ENCODE results near the gene TRIM65. TPM values are rescaled to one million over a fixed set of nuclear protein-coding genes. Genes with fewer than 3 reads are reported as not detected.

TRIM65 gene
- total RNA-seq, 1 experiment from 2014 or later = 49.4 TPM

- H3K36me3 ChIP-seq = peaks cover 29% of the 10 kb centered on the region
- no peaks in the 10 kb centered on the region for H3K27me3 ChIP-seq
- H3K9me3 ChIP-seq = no peaks in the 10 kb centered on the region
- no peak overlapping the region for H3K4me3 ChIP-seq
- DNase-seq = no peak
These were observed 45.6 kb downstream of the TRIM65 start for GRCh38 chr17:75850928-75851692.

DNA sequence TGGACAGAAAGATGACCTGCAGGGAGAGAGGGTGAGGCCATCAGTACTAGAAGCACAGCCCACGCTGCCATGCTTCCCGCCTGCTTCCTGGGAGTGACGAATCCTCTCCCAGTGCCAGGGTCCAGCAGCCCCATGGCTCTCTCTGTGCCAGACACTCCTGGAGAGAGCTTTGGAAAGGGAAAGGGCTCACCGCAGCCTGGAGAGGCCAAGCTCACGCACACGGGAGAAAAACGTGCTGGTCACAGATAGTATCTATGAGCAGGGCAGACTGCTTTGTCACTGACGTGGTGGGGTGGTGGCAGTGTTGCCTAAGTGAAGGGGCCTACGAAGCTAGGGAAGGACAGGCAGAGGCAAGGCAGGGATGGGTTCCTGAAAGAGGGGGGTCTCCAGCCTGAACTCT lies 47.0 kb downstream of the TRIM65 start:
- no peak overlapping the region for H3K4me3 ChIP-seq
- peaks cover 34% of the 10 kb centered on the region for H3K36me3 ChIP-seq
- DNase-seq = no peak
- H3K27me3 ChIP-seq = no peaks in the 10 kb centered on the region
- no peaks in the 10 kb centered on the region for H3K9me3 ChIP-seq

GRCh38 chr17:75849279-75849646 lies 47.5 kb downstream of the TRIM65 start:
- no peak for DNase-seq
- Histone ChIP-seq H3K27me3 (no peaks in the 10 kb centered on the region), H3K4me3 (no peak overlapping the region), H3K9me3 (no peaks in the 10 kb centered on the region), H3K36me3 (peaks cover 34% of the 10 kb centered on the region)

GRCh38 chr17:75848523-75849278 lies 48.0 kb downstream of the TRIM65 start:
- Histone ChIP-seq H3K4me3 (no peak overlapping the region), H3K27me3 (no peaks in the 10 kb centered on the region), H3K36me3 (peaks cover 34% of the 10 kb centered on the region), H3K9me3 (no peaks in the 10 kb centered on the region)
- DNase-seq = no peak

- no peaks in the 10 kb centered on the region for H3K27me3 ChIP-seq
- H3K36me3 ChIP-seq = peaks cover 34% of the 10 kb centered on the region
- no peak overlapping the region for H3K4me3 ChIP-seq
- no peak for DNase-seq
- H3K9me3 ChIP-seq = no peaks in the 10 kb centered on the region
These were observed 48.9 kb downstream of the TRIM65 start for GRCh38 chr17:75847614-75848522.

- Histone ChIP-seq H3K9me3 (no peaks in the 10 kb centered on the region), H3K27me3 (no peaks in the 10 kb centered on the region), H3K4me3 (no peak overlapping the region), H3K36me3 (peaks cover 34% of the 10 kb centered on the region)
- no peak for DNase-seq
These were observed 49.8 kb downstream of the TRIM65 start for GRCh38 chr17:75846692-75847613.

- peaks cover 30% of the 10 kb centered on the region for H3K36me3 ChIP-seq
- DNase-seq = no peak
- no peaks in the 10 kb centered on the region for H3K9me3 ChIP-seq
- no peaks in the 10 kb centered on the region for H3K27me3 ChIP-seq
- no peak overlapping the region for H3K4me3 ChIP-seq
These were observed 50.6 kb downstream of the TRIM65 start for GRCh38 chr17:75845933-75846691.

DNA sequence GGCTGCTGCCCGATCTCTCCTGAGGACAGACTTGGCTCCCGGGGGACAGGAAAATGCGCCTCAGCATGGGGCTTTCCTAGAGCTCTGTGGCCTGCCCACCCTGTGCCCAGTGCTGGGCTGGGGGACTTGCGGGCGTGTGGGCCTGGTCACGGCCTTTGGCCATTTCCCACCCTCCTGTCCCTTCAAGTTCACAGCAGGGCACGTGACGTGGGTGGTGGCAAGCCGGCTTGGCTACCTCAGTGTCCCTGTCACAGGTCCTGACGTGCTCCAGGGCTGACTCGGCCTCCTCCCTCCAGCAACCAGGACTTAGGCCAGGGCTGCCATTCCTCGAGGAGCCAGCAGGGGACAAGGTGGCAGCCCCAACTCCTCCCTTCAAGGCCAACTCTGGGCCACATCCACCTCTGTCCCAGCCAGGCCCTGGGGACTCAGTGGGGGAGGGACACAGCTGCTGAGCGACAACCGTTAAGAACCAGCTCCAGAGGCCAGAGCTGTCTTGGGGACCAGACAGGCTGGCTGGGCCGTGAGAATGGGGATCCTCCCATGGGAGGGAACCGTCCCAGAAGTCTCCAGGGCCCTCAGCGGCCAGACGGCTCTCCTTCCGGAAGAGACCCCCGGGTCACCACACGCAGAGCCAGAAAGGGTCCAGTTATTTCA lies 51.6 kb downstream of the TRIM65 start:
- Histone ChIP-seq H3K36me3 (peaks cover 21% of the 10 kb centered on the region), H3K9me3 (no peaks in the 10 kb centered on the region), H3K4me3 (no peak overlapping the region), H3K27me3 (no peaks in the 10 kb centered on the region)
- peak; percentile 61 for DNase-seq

- peaks cover 21% of the 10 kb centered on the region for H3K36me3 ChIP-seq
- no peak overlapping the region for H3K4me3 ChIP-seq
- no peaks in the 10 kb centered on the region for H3K9me3 ChIP-seq
- DNase-seq = no peak
- H3K27me3 ChIP-seq = no peaks in the 10 kb centered on the region
These were observed 52.2 kb downstream of the TRIM65 start for GRCh38 chr17:75844530-75845057.

- Histone ChIP-seq H3K36me3 (peaks cover 21% of the 10 kb centered on the region), H3K27me3 (no peaks in the 10 kb centered on the region), H3K4me3 (no peak within 1 kb of the TSS), H3K9me3 (no peaks in the 10 kb centered on the region)
- DNase-seq = no peak
These were observed 52.9 kb downstream of the TRIM65 start, which contains the start of gene UNC13D for GRCh38 chr17:75843577-75844529. TSS of gene UNC13D (minus strand) at chr17:75844404. CDS start at chr17:75844337, 67 bp downstream.

DNA sequence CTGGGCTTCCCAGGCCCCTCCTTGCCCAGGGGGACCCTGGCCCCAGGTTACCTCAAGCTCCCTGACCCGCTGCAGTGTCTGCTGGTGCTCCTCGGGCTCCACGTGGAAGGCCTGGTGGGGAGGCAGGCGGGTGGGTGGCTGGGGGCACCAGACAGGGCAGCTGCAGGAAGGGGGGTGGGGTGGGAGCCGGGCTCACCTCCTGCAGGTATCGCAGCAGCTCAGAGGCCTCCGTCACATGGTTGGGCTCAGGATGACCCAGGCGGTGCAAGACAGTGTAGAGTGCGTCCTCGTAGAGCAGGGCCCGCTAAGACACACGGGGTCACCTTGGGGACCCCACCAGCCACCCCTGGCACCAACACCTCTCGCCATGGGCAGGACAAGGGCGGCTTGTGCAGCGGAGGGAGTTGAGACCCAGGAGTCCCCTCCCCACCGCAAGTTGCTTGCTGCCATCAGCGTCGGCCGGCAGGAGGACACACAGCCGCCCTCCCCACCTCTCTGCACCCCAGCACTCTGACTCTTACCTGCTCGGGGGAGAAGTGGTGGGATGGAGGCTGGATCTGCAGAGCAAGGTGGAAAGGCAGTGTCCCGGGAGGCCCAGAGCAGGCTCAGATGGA lies 53.7 kb downstream of the TRIM65 start:
- no peaks in the 10 kb centered on the region for H3K9me3 ChIP-seq
- no peak overlapping the region for H3K4me3 ChIP-seq
- DNase-seq = no peak
- peaks cover 18% of the 10 kb centered on the region for H3K36me3 ChIP-seq
- no peaks in the 10 kb centered on the region for H3K27me3 ChIP-seq

DNA sequence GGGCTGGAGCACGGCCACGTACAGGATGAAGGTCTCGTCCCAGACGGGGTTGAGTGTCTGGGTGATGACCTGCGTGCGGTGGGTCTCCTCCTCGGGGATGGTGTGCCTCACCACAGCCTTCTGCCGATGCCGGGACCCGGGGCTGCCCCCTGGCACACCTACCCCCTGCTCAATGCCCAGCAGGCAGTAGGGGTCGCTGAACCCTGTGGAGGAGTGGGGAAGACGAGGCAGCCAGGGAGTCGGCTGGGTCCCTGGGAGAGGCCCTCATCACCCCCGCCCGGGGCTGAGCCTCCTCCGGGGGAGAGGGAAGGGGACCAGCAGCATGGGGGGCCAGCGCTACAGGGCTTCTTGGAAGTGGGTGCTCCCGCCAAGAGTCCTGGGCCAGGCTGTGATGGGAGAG lies 54.3 kb downstream of the TRIM65 start:
- peaks cover 12% of the 10 kb centered on the region for H3K36me3 ChIP-seq
- H3K27me3 ChIP-seq = no peaks in the 10 kb centered on the region
- H3K9me3 ChIP-seq = no peaks in the 10 kb centered on the region
- no peak overlapping the region for H3K4me3 ChIP-seq
- no peak for DNase-seq

GRCh38 chr17:75840799-75841164 lies 56.0 kb downstream of the TRIM65 start:
- DNase-seq = no peak
- H3K9me3 ChIP-seq = no peaks in the 10 kb centered on the region
- H3K4me3 ChIP-seq = no peak overlapping the region
- H3K36me3 ChIP-seq = 0 out of 2 replicates have a peak, but pooled peaks cover 1% of the 10 kb centered on the region
- H3K27me3 ChIP-seq = no peaks in the 10 kb centered on the region

Measured in MG63 (cell line).